ENCODE measurements around the gene GNA12.

GNA12 gene

DNA sequence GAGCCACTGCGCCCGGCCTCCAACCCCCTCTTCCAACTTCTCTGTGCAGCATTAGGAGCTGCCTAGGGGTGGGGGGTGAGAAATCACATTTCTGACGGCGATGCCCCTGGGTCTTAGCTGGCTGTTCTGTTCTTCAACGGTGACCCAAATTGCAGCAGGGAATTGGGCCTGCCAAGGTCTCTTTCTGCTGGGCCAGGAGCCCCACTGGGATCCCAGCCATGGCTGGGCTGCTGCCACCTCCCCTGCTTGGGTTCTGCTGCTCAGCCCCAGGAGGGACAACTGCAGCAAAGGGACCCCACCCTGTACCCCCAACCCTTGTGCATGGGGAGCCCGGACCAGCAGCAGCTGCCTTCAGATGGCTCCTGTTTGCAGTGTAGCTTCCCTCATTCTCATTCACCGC is 43.7 kb upstream of the GNA12 start:
- no peak for DNase-seq
- no peak for TF ChIP-seq EZH2 (IDR thresholded peaks at IDR 0.05; ENCODE audit: borderline replicate concordance, low read depth, low read length, severe bottlenecking)
- TF ChIP-seq, protein P1, sequence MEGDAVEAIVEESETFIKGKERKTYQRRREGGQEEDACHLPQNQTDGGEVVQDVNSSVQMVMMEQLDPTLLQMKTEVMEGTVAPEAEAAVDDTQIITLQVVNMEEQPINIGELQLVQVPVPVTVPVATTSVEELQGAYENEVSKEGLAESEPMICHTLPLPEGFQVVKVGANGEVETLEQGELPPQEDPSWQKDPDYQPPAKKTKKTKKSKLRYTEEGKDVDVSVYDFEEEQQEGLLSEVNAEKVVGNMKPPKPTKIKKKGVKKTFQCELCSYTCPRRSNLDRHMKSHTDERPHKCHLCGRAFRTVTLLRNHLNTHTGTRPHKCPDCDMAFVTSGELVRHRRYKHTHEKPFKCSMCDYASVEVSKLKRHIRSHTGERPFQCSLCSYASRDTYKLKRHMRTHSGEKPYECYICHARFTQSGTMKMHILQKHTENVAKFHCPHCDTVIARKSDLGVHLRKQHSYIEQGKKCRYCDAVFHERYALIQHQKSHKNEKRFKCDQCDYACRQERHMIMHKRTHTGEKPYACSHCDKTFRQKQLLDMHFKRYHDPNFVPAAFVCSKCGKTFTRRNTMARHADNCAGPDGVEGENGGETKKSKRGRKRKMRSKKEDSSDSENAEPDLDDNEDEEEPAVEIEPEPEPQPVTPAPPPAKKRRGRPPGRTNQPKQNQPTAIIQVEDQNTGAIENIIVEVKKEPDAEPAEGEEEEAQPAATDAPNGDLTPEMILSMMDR (IDR thresholded peaks at IDR 0.05; ENCODE audit: borderline replicate concordance, extremely low read depth, low read length, poor library complexity, severe bottlenecking): no peak
- no peaks in the 10 kb centered on the region for H3K9me3 ChIP-seq (ENCODE audit: insufficient read depth, low read length, severe bottlenecking)
- no peak overlapping the region for H3K27ac ChIP-seq (ENCODE audit: low read length)
- H3K4me2 ChIP-seq (ENCODE audit: insufficient read depth, low read length): no peak overlapping the region
- H4K20me1 ChIP-seq (ENCODE audit: insufficient read depth, low read length): no peaks in the 10 kb centered on the region
- H3K36me3 ChIP-seq (ENCODE audit: insufficient read depth, low read length): no peaks in the 10 kb centered on the region
- no peaks in the 10 kb centered on the region for H3K79me2 ChIP-seq (ENCODE audit: insufficient read depth, low read length)
- no peaks in the 10 kb centered on the region for H3K27me3 ChIP-seq (ENCODE audit: insufficient read depth, low read length, poor library complexity)
- no peak overlapping the region for H3K9ac ChIP-seq (ENCODE audit: low read depth, low read length)
- no peak for ATAC-seq (ENCODE audit: insufficient read depth, low read depth)
- H3K4me1 ChIP-seq (ENCODE audit: insufficient read depth, low read length): 0 out of 2 replicates have a peak, but pooled peaks cover under 1% of the 10 kb centered on the region
- no peak overlapping the region for H2AFZ ChIP-seq (ENCODE audit: low read depth, low read length)
- H3K4me3 ChIP-seq (ENCODE audit: low read depth in 1 of 2, low read length in 2 of 2): no peak overlapping the region

DNA sequence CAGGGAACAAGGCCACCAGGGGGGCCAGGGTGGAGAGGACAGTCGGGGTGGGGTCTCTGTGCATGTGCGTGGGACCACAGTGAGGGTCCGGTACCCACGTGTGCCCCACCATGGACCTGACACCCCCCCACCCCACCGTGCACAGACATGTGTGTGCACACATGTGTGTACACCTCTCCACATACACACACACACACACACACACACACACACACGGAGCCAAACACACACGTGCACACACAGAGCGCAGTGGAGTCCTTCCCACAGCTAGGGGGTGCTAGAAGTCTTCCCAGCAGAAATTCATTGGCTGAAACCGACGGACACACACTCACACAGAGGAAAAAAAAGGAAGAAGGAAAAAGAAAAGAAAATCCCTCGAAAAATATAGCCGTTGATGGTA is 42.8 kb upstream of the GNA12 start:
- H3K4me2 ChIP-seq (ENCODE audit: insufficient read depth, low read length): no peak overlapping the region
- no peak overlapping the region for H2AFZ ChIP-seq (ENCODE audit: low read depth, low read length)
- H3K4me1 ChIP-seq (ENCODE audit: insufficient read depth, low read length): no peaks in the 10 kb centered on the region
- H3K36me3 ChIP-seq (ENCODE audit: insufficient read depth, low read length): no peaks in the 10 kb centered on the region
- H3K27ac ChIP-seq (ENCODE audit: low read length): no peak overlapping the region
- H3K4me3 ChIP-seq (ENCODE audit: low read depth in 1 of 2, low read length in 2 of 2): no peak overlapping the region
- H3K27me3 ChIP-seq (ENCODE audit: insufficient read depth, low read length, poor library complexity): no peaks in the 10 kb centered on the region
- no peak overlapping the region for H3K9ac ChIP-seq (ENCODE audit: low read depth, low read length)
- no peaks in the 10 kb centered on the region for H4K20me1 ChIP-seq (ENCODE audit: insufficient read depth, low read length)
- no peaks in the 10 kb centered on the region for H3K9me3 ChIP-seq (ENCODE audit: insufficient read depth, low read length, severe bottlenecking)
- DNase-seq (peak; percentile 58), ATAC-seq (ENCODE audit: insufficient read depth, low read depth) (peak; percentile 87)
- no peaks in the 10 kb centered on the region for H3K79me2 ChIP-seq (ENCODE audit: insufficient read depth, low read length)
- TF ChIP-seq, protein P1 (IDR thresholded peaks at IDR 0.05; ENCODE audit: borderline replicate concordance, extremely low read depth, low read length, poor library complexity, severe bottlenecking): peak; percentile 89
- TF ChIP-seq EZH2 (IDR thresholded peaks at IDR 0.05; ENCODE audit: borderline replicate concordance, low read depth, low read length, severe bottlenecking): no peak

DNA sequence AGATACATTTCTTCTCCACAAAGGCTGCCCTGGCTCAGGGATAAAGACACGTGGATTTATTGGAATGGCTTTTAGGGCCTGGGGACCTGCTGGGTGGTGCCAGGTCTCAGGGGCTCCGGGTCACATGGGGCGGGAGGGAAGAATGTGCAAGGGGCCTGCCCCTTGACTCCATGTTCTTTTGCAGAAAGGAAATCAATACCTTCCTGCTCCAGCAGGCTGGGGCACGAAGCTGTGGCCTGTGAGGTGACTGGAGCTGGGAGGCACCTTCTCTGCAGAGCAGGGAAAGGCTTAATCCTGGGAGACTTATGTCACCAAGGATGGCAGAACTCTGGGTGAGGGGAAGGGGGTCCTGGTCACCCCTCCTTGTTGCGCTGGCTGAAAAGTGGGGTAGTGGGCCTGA is 42.3 kb upstream of the GNA12 start:
- Histone ChIP-seq H3K4me1 (ENCODE audit: insufficient read depth, low read length) (no peaks in the 10 kb centered on the region), H3K9ac (ENCODE audit: low read depth, low read length) (no peak overlapping the region), H3K9me3 (ENCODE audit: insufficient read depth, low read length, severe bottlenecking) (no peaks in the 10 kb centered on the region), H3K36me3 (ENCODE audit: insufficient read depth, low read length) (no peaks in the 10 kb centered on the region), H3K27ac (ENCODE audit: low read length) (no peak overlapping the region), H3K27me3 (ENCODE audit: insufficient read depth, low read length, poor library complexity) (no peaks in the 10 kb centered on the region), H4K20me1 (ENCODE audit: insufficient read depth, low read length) (no peaks in the 10 kb centered on the region), H3K79me2 (ENCODE audit: insufficient read depth, low read length) (no peaks in the 10 kb centered on the region), H3K4me3 (ENCODE audit: low read depth in 1 of 2, low read length in 2 of 2) (no peak overlapping the region), H3K4me2 (ENCODE audit: insufficient read depth, low read length) (no peak overlapping the region), H2AFZ (ENCODE audit: low read depth, low read length) (no peak overlapping the region)
- no peak for ATAC-seq (ENCODE audit: insufficient read depth, low read depth)
- TF ChIP-seq EZH2 (IDR thresholded peaks at IDR 0.05; ENCODE audit: borderline replicate concordance, low read depth, low read length, severe bottlenecking): no peak
- TF ChIP-seq, protein P1 (IDR thresholded peaks at IDR 0.05; ENCODE audit: borderline replicate concordance, extremely low read depth, low read length, poor library complexity, severe bottlenecking): no peak
- DNase-seq: no peak

DNA sequence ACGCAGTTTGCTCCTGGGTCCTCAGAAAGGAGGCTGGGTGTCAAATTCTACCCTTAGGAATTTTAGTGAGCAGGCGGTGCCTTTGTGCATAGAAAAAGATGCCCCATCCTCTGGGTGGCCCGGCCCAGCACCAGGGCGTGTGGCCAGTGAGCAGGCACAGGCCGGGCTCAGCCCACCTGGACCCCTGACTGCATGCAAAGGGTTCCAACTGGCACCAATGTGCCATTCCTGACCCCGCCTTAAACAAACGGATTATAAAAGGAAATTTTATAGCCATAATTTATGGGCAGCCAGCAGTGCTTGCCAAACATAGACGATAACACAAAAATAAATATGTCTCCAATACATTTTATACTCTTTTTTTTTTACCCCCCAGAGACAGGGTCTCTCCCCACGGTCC is 40.1 kb upstream of the GNA12 start:
- Histone ChIP-seq H3K27me3 (ENCODE audit: insufficient read depth, low read length, poor library complexity) (no peaks in the 10 kb centered on the region), H3K27ac (ENCODE audit: low read length) (no peak overlapping the region), H3K9ac (ENCODE audit: low read depth, low read length) (no peak overlapping the region), H3K4me3 (ENCODE audit: low read depth in 1 of 2, low read length in 2 of 2) (no peak overlapping the region), H2AFZ (ENCODE audit: low read depth, low read length) (no peak overlapping the region), H3K4me1 (ENCODE audit: insufficient read depth, low read length) (peaks cover 5% of the 10 kb centered on the region), H4K20me1 (ENCODE audit: insufficient read depth, low read length) (no peaks in the 10 kb centered on the region; the same call in 1 of the 2 replicates), H3K4me2 (ENCODE audit: insufficient read depth, low read length) (no peak overlapping the region), H3K79me2 (ENCODE audit: insufficient read depth, low read length) (no peaks in the 10 kb centered on the region), H3K36me3 (ENCODE audit: insufficient read depth, low read length) (no peaks in the 10 kb centered on the region), H3K9me3 (ENCODE audit: insufficient read depth, low read length, severe bottlenecking) (no peaks in the 10 kb centered on the region)
- TF ChIP-seq, protein P1 (IDR thresholded peaks at IDR 0.05; ENCODE audit: borderline replicate concordance, extremely low read depth, low read length, poor library complexity, severe bottlenecking): no peak
- TF ChIP-seq EZH2 (IDR thresholded peaks at IDR 0.05; ENCODE audit: borderline replicate concordance, low read depth, low read length, severe bottlenecking): no peak
- DNase-seq (no peak), ATAC-seq (ENCODE audit: insufficient read depth, low read depth) (no peak)

All from DND-41 (cell line).